ENCODE results near the gene SETBP1.

The SETBP1 gene

DNA sequence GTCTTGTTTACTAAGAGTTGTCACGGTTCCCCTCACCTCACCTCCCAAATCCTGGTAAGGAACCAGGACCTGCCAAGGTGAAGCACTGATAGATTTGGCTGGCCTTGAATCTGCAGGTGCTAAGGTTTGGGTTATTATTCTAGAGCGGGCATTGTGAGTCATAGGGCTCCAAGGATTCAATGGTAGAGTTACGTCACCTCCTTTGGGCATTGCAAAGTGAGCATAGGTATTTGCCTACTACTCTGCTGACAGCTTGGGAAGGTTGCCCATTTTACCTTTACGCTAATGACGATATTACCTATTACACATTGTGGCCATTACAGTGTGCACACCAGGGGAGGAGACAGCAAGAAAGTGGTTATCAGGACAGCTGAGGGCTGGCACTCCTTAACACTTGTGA lies 59.3 kb downstream of the SETBP1 start:
- TF ChIP-seq, protein P1, sequence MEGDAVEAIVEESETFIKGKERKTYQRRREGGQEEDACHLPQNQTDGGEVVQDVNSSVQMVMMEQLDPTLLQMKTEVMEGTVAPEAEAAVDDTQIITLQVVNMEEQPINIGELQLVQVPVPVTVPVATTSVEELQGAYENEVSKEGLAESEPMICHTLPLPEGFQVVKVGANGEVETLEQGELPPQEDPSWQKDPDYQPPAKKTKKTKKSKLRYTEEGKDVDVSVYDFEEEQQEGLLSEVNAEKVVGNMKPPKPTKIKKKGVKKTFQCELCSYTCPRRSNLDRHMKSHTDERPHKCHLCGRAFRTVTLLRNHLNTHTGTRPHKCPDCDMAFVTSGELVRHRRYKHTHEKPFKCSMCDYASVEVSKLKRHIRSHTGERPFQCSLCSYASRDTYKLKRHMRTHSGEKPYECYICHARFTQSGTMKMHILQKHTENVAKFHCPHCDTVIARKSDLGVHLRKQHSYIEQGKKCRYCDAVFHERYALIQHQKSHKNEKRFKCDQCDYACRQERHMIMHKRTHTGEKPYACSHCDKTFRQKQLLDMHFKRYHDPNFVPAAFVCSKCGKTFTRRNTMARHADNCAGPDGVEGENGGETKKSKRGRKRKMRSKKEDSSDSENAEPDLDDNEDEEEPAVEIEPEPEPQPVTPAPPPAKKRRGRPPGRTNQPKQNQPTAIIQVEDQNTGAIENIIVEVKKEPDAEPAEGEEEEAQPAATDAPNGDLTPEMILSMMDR (IDR thresholded peaks at IDR 0.05): no peak
- no peaks in the 10 kb centered on the region for H3K27me3 ChIP-seq (ENCODE audit: control insufficient read depth, insufficient read depth, low read length)
- H3K79me2 ChIP-seq: peaks cover 47% of the 10 kb centered on the region
- H3K9ac ChIP-seq: no peak overlapping the region
- H3K4me1 ChIP-seq: peaks cover 17% of the 10 kb centered on the region
- no peak overlapping the region for H3K4me2 ChIP-seq (ENCODE audit: low read length)
- no peaks in the 10 kb centered on the region for H3K36me3 ChIP-seq (ENCODE audit: control insufficient read depth, insufficient read depth, low read length)
- no peak overlapping the region for H3K27ac ChIP-seq
- no peaks in the 10 kb centered on the region for H3K9me3 ChIP-seq (ENCODE audit: control insufficient read depth, low read length)
- no peak overlapping the region for H3K4me3 ChIP-seq (ENCODE audit: low read depth, low read length)
- H2AFZ ChIP-seq: no peak overlapping the region

DNA sequence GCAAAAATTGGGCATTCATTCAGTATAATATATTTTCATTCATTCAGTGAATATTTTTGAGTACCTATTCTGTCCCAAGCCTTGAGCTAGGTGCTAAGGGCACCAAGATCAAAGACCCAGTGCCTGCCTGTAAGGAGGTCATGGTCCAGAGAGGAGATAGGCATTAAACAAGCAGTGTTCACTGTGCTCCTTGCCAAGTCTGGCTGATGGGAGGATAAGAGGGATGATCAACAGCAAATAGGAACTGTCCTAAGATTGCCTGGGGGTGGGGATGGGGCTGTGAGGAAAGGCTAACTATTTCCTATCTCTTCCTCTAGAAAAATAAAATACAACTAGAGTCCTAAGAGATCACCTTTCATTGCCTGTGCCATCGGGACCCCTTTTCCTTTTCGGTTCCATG lies 60.4 kb downstream of the SETBP1 start:
- no peak overlapping the region for H3K9ac ChIP-seq
- no peaks in the 10 kb centered on the region for H3K36me3 ChIP-seq (ENCODE audit: control insufficient read depth, insufficient read depth, low read length)
- no peaks in the 10 kb centered on the region for H3K27me3 ChIP-seq (ENCODE audit: control insufficient read depth, insufficient read depth, low read length)
- H3K4me3 ChIP-seq (ENCODE audit: low read depth, low read length): no peak overlapping the region
- TF ChIP-seq, protein P1 (IDR thresholded peaks at IDR 0.05): no peak
- H3K27ac ChIP-seq: no peak overlapping the region
- H3K79me2 ChIP-seq: peaks cover 50% of the 10 kb centered on the region
- no peak overlapping the region for H2AFZ ChIP-seq
- peaks cover 17% of the 10 kb centered on the region for H3K4me1 ChIP-seq
- H3K9me3 ChIP-seq (ENCODE audit: control insufficient read depth, low read length): no peaks in the 10 kb centered on the region
- H3K4me2 ChIP-seq (ENCODE audit: low read length): no peak overlapping the region

- peaks cover 50% of the 10 kb centered on the region for H3K79me2 ChIP-seq
These were observed 60.8 kb downstream of the SETBP1 start for GRCh38 chr18:44741511-44741910.

DNA sequence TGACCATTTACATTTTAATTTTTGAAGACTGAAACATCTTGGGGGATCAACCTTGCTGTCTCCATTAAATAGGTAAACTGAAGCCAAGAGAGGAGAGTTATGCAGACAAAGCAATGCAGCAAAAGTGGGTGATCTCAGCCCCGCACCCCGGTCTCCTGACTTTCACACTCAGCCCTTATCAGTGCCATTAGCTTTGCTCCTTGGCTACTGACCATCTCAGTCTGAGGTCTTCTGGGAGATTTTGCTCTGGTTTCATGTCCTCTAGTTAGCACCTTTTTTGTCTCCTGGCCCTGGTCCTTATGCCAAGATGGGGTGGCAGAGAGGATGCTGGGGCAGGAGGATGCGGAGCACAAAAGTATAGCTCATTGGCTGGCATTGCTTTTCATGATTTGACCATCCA lies 61.4 kb downstream of the SETBP1 start:
- Histone ChIP-seq H3K9me3 (ENCODE audit: control insufficient read depth, low read length) (no peaks in the 10 kb centered on the region), H3K4me3 (ENCODE audit: low read depth, low read length) (no peak overlapping the region), H3K79me2 (peaks cover 50% of the 10 kb centered on the region), H3K4me1 (peaks cover 17% of the 10 kb centered on the region), H3K36me3 (ENCODE audit: control insufficient read depth, insufficient read depth, low read length) (no peaks in the 10 kb centered on the region), H3K27me3 (ENCODE audit: control insufficient read depth, insufficient read depth, low read length) (no peaks in the 10 kb centered on the region), H2AFZ (no peak overlapping the region), H3K9ac (no peak overlapping the region), H3K27ac (no peak overlapping the region), H3K4me2 (ENCODE audit: low read length) (no peak overlapping the region)
- TF ChIP-seq, protein P1 (IDR thresholded peaks at IDR 0.05): no peak

More at GRCh38 chr18:44741511-44741910, 60.8 kb downstream of the SETBP1 start:
- Histone ChIP-seq H3K9ac (no peak overlapping the region), H3K27ac (no peak overlapping the region), H3K4me1 (peaks cover 17% of the 10 kb centered on the region), H3K4me2 (ENCODE audit: low read length) (no peak overlapping the region), H3K36me3 (ENCODE audit: control insufficient read depth, insufficient read depth, low read length) (no peaks in the 10 kb centered on the region), H3K9me3 (ENCODE audit: control insufficient read depth, low read length) (no peaks in the 10 kb centered on the region), H3K4me3 (ENCODE audit: low read depth, low read length) (no peak overlapping the region), H2AFZ (no peak overlapping the region), H3K27me3 (ENCODE audit: control insufficient read depth, insufficient read depth, low read length) (no peaks in the 10 kb centered on the region)
- TF ChIP-seq, protein P1 (IDR thresholded peaks at IDR 0.05): no peak

- Histone ChIP-seq H2AFZ (no peak overlapping the region), H3K4me2 (ENCODE audit: low read length) (no peak overlapping the region), H3K4me3 (ENCODE audit: low read depth, low read length) (no peak overlapping the region), H3K4me1 (peaks cover 21% of the 10 kb centered on the region), H3K36me3 (ENCODE audit: control insufficient read depth, insufficient read depth, low read length) (no peaks in the 10 kb centered on the region), H3K27me3 (ENCODE audit: control insufficient read depth, insufficient read depth, low read length) (no peaks in the 10 kb centered on the region), H3K79me2 (peaks cover 50% of the 10 kb centered on the region), H3K9ac (no peak overlapping the region), H3K27ac (no peak overlapping the region), H3K9me3 (ENCODE audit: control insufficient read depth, low read length) (no peaks in the 10 kb centered on the region)
- TF ChIP-seq, protein P1 (IDR thresholded peaks at IDR 0.05): no peak
These were observed 62.1 kb downstream of the SETBP1 start for GRCh38 chr18:44742718-44743311.

Data from parathyroid adenoma (tissue), 2 donors.